GM19328 (cell line): Measurements from ENCODE around the gene F11R.
A peak's percentile ranks its signal among the peaks of the same experiment; 100 is the strongest.
"Not testable (repeated sequence)": the region's sequence is repeated elsewhere in the genome, so short reads cannot be mapped to it uniquely, and the experiment has no call there.

Source experiments
- ATAC-seq: cut with Tn5 transposase; IDR thresholded peaks from one replicate; pipeline ENCODE4 v1.9.1; 2021; ENCODE audit warnings: mild to moderate bottlenecking, moderate library complexity; ENCODE audit not compliant: unreplicated experiment

Gene F11R

GRCh38 chr1:161020509-161021164, at the start of gene F11R:
Gene F11R (minus strand): TSS chr1:161021152. CDS start chr1:161021073, 79 bp downstream.
- ATAC-seq, result peak; percentile 29

- ATAC-seq, result peak; percentile 85
These were observed 48.8 kb upstream of the F11R start, which contains the start of gene ARHGAP30 for GRCh38 chr1:161069731-161070270. Gene ARHGAP30 (minus strand): TSS chr1:161069891. CDS start chr1:161069624, 267 bp downstream.

GRCh38 chr1:161069241-161069640, 48.3 kb upstream of the F11R start:
- ATAC-seq, result no peak

- no peak for ATAC-seq
These were observed 47.6 kb upstream of the F11R start for GRCh38 chr1:161068306-161069234.

- ATAC-seq, result no peak
These were observed 45.7 kb upstream of the F11R start for GRCh38 chr1:161066694-161067093.

- not testable (repeated sequence) for ATAC-seq
These were observed 44.7 kb upstream of the F11R start for GRCh38 chr1:161065681-161066080.

GRCh38 chr1:161063936-161064335, 43.0 kb upstream of the F11R start:
- not testable (repeated sequence) for ATAC-seq

GRCh38 chr1:161061419-161061818, 40.5 kb upstream of the F11R start:
- ATAC-seq, result no peak

GRCh38 chr1:161059293-161059692, 38.3 kb upstream of the F11R start:
- no peak for ATAC-seq

GRCh38 chr1:161054805-161055204, 33.9 kb upstream of the F11R start:
- no peak for ATAC-seq

- ATAC-seq, result no peak
These were observed 33.3 kb upstream of the F11R start for GRCh38 chr1:161054232-161054631.

- ATAC-seq, result no peak
These were observed 31.9 kb upstream of the F11R start for GRCh38 chr1:161052899-161053298.

GRCh38 chr1:161051219-161051618, 30.3 kb upstream of the F11R start:
- no peak for ATAC-seq

GRCh38 chr1:161048949-161049722, 28.2 kb upstream of the F11R start:
- no peak for ATAC-seq

- no peak for ATAC-seq
These were observed 26.8 kb upstream of the F11R start for GRCh38 chr1:161047436-161048420.

GRCh38 chr1:161046605-161047228, 25.8 kb upstream of the F11R start:
- peak; percentile 35 for ATAC-seq

- peak; percentile 39 for ATAC-seq
These were observed 25.0 kb upstream of the F11R start, which contains the start of gene USF1 for GRCh38 chr1:161045736-161046604. Gene USF1 (minus strand): TSS chr1:161045977. CDS start chr1:161043275, 2,702 bp downstream.
